Astrocyte of the spinal cord (primary cell): ENCODE results near the gene NDUFAF7.
A peak's percentile ranks its signal among the peaks of the same experiment; 100 is the strongest.
"Not testable (repeated sequence)": the region's sequence is repeated elsewhere in the genome, so short reads cannot be mapped to it uniquely, and the experiment has no call there.

Experiments
- DNase-seq: peaks from one replicate; pipeline ENCODE4 v3.0.0; 2011; ENCODE audit warnings: low read depth, low spot score
- H3K4me3 ChIP-seq: 2 replicates; pipeline ENCODE4 v1.5.1; 2011; ENCODE audit warnings: low read depth, mild to moderate bottlenecking, low read length, moderate library complexity
- in situ Hi-C: cut with HindIII; loops from 2 replicates; pipeline ENCODE4 v1.10.0; 2017; ENCODE audit warnings: low sequenced_read_pairs
- TF ChIP-seq, protein P1 (sequence below): IDR thresholded peaks from 2 replicates; pipeline ENCODE4 v1.5.1; 2012; ENCODE audit warnings: low read depth, mild to moderate bottlenecking, low read length, inconsistent platforms

Gene NDUFAF7

GRCh38 chr2:37281916-37282315 is 50.5 kb downstream of the NDUFAF7 start:
- in situ Hi-C loops: no loop called here
- no peak overlapping the region for H3K4me3 ChIP-seq
- DNase-seq: no peak
- TF ChIP-seq, protein P1, sequence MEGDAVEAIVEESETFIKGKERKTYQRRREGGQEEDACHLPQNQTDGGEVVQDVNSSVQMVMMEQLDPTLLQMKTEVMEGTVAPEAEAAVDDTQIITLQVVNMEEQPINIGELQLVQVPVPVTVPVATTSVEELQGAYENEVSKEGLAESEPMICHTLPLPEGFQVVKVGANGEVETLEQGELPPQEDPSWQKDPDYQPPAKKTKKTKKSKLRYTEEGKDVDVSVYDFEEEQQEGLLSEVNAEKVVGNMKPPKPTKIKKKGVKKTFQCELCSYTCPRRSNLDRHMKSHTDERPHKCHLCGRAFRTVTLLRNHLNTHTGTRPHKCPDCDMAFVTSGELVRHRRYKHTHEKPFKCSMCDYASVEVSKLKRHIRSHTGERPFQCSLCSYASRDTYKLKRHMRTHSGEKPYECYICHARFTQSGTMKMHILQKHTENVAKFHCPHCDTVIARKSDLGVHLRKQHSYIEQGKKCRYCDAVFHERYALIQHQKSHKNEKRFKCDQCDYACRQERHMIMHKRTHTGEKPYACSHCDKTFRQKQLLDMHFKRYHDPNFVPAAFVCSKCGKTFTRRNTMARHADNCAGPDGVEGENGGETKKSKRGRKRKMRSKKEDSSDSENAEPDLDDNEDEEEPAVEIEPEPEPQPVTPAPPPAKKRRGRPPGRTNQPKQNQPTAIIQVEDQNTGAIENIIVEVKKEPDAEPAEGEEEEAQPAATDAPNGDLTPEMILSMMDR: peak; percentile 3

DNA sequence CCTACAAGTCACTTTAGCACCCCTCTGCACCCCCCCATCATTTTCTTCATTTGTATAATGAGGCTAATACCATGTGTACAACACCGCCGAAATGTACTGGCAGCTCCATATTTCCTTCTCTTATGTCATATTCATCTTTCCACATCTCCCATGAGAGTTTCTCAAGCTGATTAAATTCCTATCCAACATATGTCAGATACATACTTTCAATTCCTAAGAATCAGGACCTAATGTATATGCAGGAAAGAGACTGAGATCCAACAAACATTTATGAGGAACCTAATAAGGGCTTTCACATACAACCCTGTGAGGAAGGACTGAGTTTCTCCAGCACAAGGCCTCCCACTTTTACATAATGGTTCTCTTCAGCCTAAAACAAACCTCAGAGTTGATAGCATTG is 51.3 kb downstream of the NDUFAF7 start:
- in situ Hi-C loops: no loop called here
- DNase-seq: no peak
- no peak overlapping the region for H3K4me3 ChIP-seq
- TF ChIP-seq, protein P1: no peak

GRCh38 chr2:37283207-37283606 is 51.7 kb downstream of the NDUFAF7 start:
- peak; percentile 89 for DNase-seq
- in situ Hi-C loops: no loop called here
- TF ChIP-seq, protein P1: no peak
- H3K4me3 ChIP-seq: no peak overlapping the region

DNA sequence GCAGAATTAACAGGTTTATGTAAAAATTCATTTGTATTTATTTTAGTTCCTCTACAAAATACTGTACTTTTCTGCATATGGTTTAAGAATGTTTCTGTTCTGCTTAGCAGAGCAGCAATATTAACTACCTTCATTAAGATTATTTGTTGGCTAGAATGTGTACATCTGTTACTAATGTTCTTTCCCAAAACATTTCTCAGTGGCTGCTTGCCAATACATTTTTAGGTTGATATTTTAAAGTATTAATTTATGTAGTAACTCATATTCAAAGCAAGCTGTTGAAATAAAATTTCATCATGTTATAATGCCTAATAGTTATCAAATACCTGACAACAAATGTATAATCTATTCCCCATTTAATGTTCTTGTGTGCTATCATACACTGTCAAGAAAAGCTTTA is 52.9 kb downstream of the NDUFAF7 start:
- DNase-seq: no peak
- TF ChIP-seq, protein P1: no peak
- in situ Hi-C loops: no loop called here
- H3K4me3 ChIP-seq: no peak overlapping the region

GRCh38 chr2:37287966-37288365 is 56.5 kb downstream of the NDUFAF7 start:
- in situ Hi-C loops: no loop called here
- H3K4me3 ChIP-seq: no peak overlapping the region
- TF ChIP-seq, protein P1: no peak
- no peak for DNase-seq

DNA sequence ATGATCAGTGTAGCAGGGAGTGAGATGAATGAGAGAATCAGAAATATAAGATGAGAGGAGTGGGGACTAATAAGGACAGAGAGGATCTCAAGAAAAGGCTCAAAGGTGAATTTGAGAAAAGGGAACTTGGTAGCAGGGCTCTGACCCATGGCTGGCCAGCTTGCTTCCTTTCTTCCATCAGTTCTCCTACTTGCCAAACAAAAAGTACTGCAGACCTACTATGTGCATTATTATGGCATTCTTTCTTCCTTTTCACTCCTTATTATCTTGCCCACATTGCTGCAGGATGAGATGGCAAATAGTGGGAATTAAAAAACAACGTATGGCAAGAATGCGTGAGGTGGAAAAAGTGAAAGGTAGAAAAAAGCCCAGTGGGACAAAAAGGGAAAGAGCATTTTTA is 60.2 kb downstream of the NDUFAF7 start:
- TF ChIP-seq, protein P1: no peak
- in situ Hi-C loops: no loop called here
- DNase-seq: no peak
- no peak overlapping the region for H3K4me3 ChIP-seq

GRCh38 chr2:37294858-37295257 is 63.4 kb downstream of the NDUFAF7 start:
- H3K4me3 ChIP-seq, in situ Hi-C loops, DNase-seq: not testable (repeated sequence)
